ENCODE results near the gene ADCY7.
"Not testable (repeated sequence)": the region's sequence is repeated elsewhere in the genome, so short reads cannot be mapped to it uniquely, and the experiment has no call there.

GRCh38 chr16:50345210-50345609 is 78.9 kb downstream of the ADCY7 start:
- not testable (repeated sequence) for TF ChIP-seq CTCF, POLR2AphosphoS5 (IDR thresholded peaks at IDR 0.05)

Data from gastroesophageal sphincter (tissue), 3 donors.